Activated CD4-positive, alpha-beta memory T cell treated with anti-CD3 and anti-CD28 coated beads for 36 hours (primary cell): ENCODE data around the gene NABP2. TPM values are rescaled to one million over a fixed set of nuclear protein-coding genes. Genes with fewer than 3 reads are reported as not detected.
A peak's percentile ranks its signal among the peaks of the same experiment; 100 is the strongest.
"Not testable (repeated sequence)": the region's sequence is repeated elsewhere in the genome, so short reads cannot be mapped to it uniquely, and the experiment has no call there.

Experiments
- CTCF ChIA-PET: fragments of 350-600 bp; sonication (Branson Sonifier 250); formaldehyde crosslinking; loops from one replicate; lab custom pipeline; 2021; ENCODE audit warnings: antibody characterized with exemption, inconsistent platforms; lab: Charles Lee
- POLR2A ChIA-PET: fragments of 350-600 bp; sonication (Branson Sonifier 250); formaldehyde crosslinking; loops from one replicate; lab custom pipeline; 2021; ENCODE audit warnings: antibody characterized with exemption; lab: Charles Lee
- DNase-seq: peaks from one replicate; pipeline ENCODE4 v3.0.0-alpha.2; 2020
- H3K27ac Mint-ChIP-seq: one replicate; pipeline ENCODE4 v1.8.0; 2021; ENCODE audit warnings: mixed read lengths
- H3K27me3 Mint-ChIP-seq: one replicate; pipeline ENCODE4 v1.8.0; 2021; ENCODE audit warnings: mixed read lengths
- H3K36me3 Mint-ChIP-seq: one replicate; pipeline ENCODE4 v1.8.0; 2021; ENCODE audit warnings: mixed read lengths
- H3K4me1 Mint-ChIP-seq: one replicate; pipeline ENCODE4 v1.8.0; 2021; ENCODE audit warnings: low read depth, mixed read lengths
- H3K4me3 Mint-ChIP-seq: one replicate; pipeline ENCODE4 v1.8.0; 2021; ENCODE audit warnings: mild to moderate bottlenecking, mixed read lengths
- H3K9me3 Mint-ChIP-seq: one replicate; pipeline ENCODE4 v1.8.0; 2021; ENCODE audit warnings: mixed read lengths
- intact Hi-C: fragments of 100-400 bp; cut with micrococcal nuclease; formaldehyde crosslinking; loops from one replicate; pipeline ENCODE4 v1.15.1; 2023
- total RNA-seq, 2 experiments: library from RNA; stranded (reverse); gene quantifications; one replicate each; pipeline ENCODE4 v1.2.3, GENCODE V29; 2021

The NABP2 gene
- total RNA-seq, 2 experiments from 2014 or later, result 62.0 to 62.2 TPM

- POLR2A ChIA-PET, result interaction anchor here (1.0 to 1.8 kb wide), 6 partner anchors 9 to 141 kb away, joined by 3 to 10 read pairs (median 4); partner anchors contain the start of genes RNF41, SMARCC2, STAT2 and ZC3H10
- Mint-ChIP-seq H3K4me1 (peaks cover 19% of the 10 kb centered on the region), H3K4me3 (peak overlapping the region; percentile 87), H3K27me3 (no peaks in the 10 kb centered on the region), H3K27ac (peak overlapping the region; percentile 81), H3K9me3 (no peaks in the 10 kb centered on the region), H3K36me3 (peaks cover 6% of the 10 kb centered on the region)
- DNase-seq, result no peak
- CTCF ChIA-PET, result interaction anchor here (0.7 to 4.6 kb wide), 25 partner anchors 8 to 322 kb away, joined by 3 to 21 read pairs (median 6); partner anchors contain the start of genes COQ10A, ESYT1, IL23A and RNF41
- intact Hi-C loops, result loop anchor here (1.0 to 5.0 kb wide), 5 partner anchors 7 to 140 kb away; partner anchors contain the start of genes COQ10A, NABP2, RNF41 and STAT2
Measured at GRCh38 chr12:56258820-56259183, 34.7 kb downstream of the NABP2 start.

GRCh38 chr12:56260380-56260779 lies 36.2 kb downstream of the NABP2 start:
- no peak for DNase-seq
- H3K9me3 Mint-ChIP-seq, result no peaks in the 10 kb centered on the region
- CTCF ChIA-PET, result interaction anchor here (1.9 kb wide), 1 partner anchor 69 kb away, joined by 6 read pairs; no protein-coding TSS in a partner anchor
- H3K4me1 Mint-ChIP-seq, result peaks cover 20% of the 10 kb centered on the region
- POLR2A ChIA-PET, result no interaction called here
- no peak overlapping the region for H3K4me3 Mint-ChIP-seq
- no peak overlapping the region for H3K27ac Mint-ChIP-seq
- intact Hi-C loops, result no loop called here
- no peaks in the 10 kb centered on the region for H3K27me3 Mint-ChIP-seq
- H3K36me3 Mint-ChIP-seq, result no peaks in the 10 kb centered on the region

DNA sequence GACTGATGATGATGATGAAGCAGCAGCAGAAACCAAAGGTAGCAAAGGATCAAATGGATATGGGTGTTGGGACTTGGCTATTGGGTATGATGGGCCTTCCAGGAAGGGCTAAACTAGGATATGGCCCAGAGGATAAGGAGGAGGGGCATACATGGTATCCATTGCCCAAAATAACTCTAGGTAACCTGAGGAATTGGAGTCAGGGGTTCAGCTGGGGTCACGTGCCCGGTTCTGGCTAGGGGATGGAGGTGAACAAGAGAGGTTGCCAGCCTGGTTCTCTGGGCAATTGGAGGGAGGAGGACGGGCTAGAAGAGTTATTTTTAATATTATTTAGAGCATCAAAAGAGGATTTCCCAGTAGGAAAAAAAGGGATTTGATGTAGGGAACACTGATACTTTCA lies 36.8 kb downstream of the NABP2 start:
- POLR2A ChIA-PET, result no interaction called here
- no peaks in the 10 kb centered on the region for H3K27me3 Mint-ChIP-seq
- no peak overlapping the region for H3K4me3 Mint-ChIP-seq
- peaks cover 24% of the 10 kb centered on the region for H3K4me1 Mint-ChIP-seq
- no peaks in the 10 kb centered on the region for H3K9me3 Mint-ChIP-seq
- DNase-seq, result no peak
- intact Hi-C loops, result no loop called here
- H3K27ac Mint-ChIP-seq, result no peak overlapping the region
- no peaks in the 10 kb centered on the region for H3K36me3 Mint-ChIP-seq
- CTCF ChIA-PET, result no interaction called here

- H3K4me3 Mint-ChIP-seq, result no peak overlapping the region
- peaks cover 23% of the 10 kb centered on the region for H3K4me1 Mint-ChIP-seq
- H3K27ac Mint-ChIP-seq, result no peak overlapping the region
- CTCF ChIA-PET, result no interaction called here
- H3K9me3 Mint-ChIP-seq, result no peaks in the 10 kb centered on the region
- POLR2A ChIA-PET, result no interaction called here
- H3K36me3 Mint-ChIP-seq, result no peaks in the 10 kb centered on the region
- intact Hi-C loops, result no loop called here
- no peak for DNase-seq
- no peaks in the 10 kb centered on the region for H3K27me3 Mint-ChIP-seq
Measured at GRCh38 chr12:56261503-56262232, 37.5 kb downstream of the NABP2 start.

GRCh38 chr12:56262955-56263354 lies 38.8 kb downstream of the NABP2 start:
- CTCF ChIA-PET, result interaction anchor here (0.7 to 1.2 kb wide), 4 partner anchors 14 to 53 kb away, joined by 3 to 4 read pairs (median 3); partner anchors contain the start of gene CNPY2
- H3K4me3 Mint-ChIP-seq, POLR2A ChIA-PET, H3K27me3 Mint-ChIP-seq, H3K36me3 Mint-ChIP-seq, H3K27ac Mint-ChIP-seq, H3K9me3 Mint-ChIP-seq, intact Hi-C loops: not testable (repeated sequence)
- DNase-seq, result peak; percentile 45
- peaks cover 26% of the 10 kb centered on the region for H3K4me1 Mint-ChIP-seq

- not testable (repeated sequence) for DNase-seq, H3K27me3 Mint-ChIP-seq, H3K36me3 Mint-ChIP-seq, H3K9me3 Mint-ChIP-seq
- intact Hi-C loops, result loop anchor here (1.0 to 2.0 kb wide), 4 partner anchors 8 to 202 kb away; partner anchors contain the start of genes ANKRD52, CS and SPRYD4
- POLR2A ChIA-PET, result interaction anchor here (0.6 to 1.6 kb wide), 8 partner anchors 10 to 78 kb away, joined by 3 to 5 read pairs (median 3); partner anchors contain the start of genes CNPY2, RNF41 and SMARCC2
- CTCF ChIA-PET, result interaction anchor here (0.6 to 2.4 kb wide), 16 partner anchors 9 to 519 kb away, joined by 3 to 21 read pairs (median 4); partner anchors contain the start of genes ANKRD52, CNPY2, SMARCC2 and ZC3H10
- Mint-ChIP-seq H3K27ac (peak overlapping the region; percentile 79), H3K4me1 (peaks cover 20% of the 10 kb centered on the region), H3K4me3 (peak overlapping the region; percentile 88)
Measured at GRCh38 chr12:56266068-56266692, 42.0 kb downstream of the NABP2 start.

GRCh38 chr12:56266693-56267442 lies 42.7 kb downstream of the NABP2 start, which contains the start of gene COQ10A:
TSS of gene COQ10A (plus strand) at chr12:56266942. CDS start at chr12:56267119, 177 bp downstream.
- no peaks in the 10 kb centered on the region for H3K9me3 Mint-ChIP-seq
- peaks cover 20% of the 10 kb centered on the region for H3K4me1 Mint-ChIP-seq
- intact Hi-C loops, result loop anchor here (1.0 to 2.0 kb wide), 4 partner anchors 9 to 201 kb away; partner anchors contain the start of genes ANKRD52, CS and SPRYD4
- peak; percentile 91 for DNase-seq
- H3K27me3 Mint-ChIP-seq, result no peaks in the 10 kb centered on the region
- POLR2A ChIA-PET, result interaction anchor here (0.6 to 1.6 kb wide), 8 partner anchors 9 to 78 kb away, joined by 3 to 5 read pairs (median 4); partner anchors contain the start of genes ANKRD52, CNPY2 and RNF41
- H3K4me3 Mint-ChIP-seq, result peak within 1 kb of the TSS; percentile 88
- CTCF ChIA-PET, result interaction anchor here (0.6 to 2.4 kb wide), 17 partner anchors 10 to 519 kb away, joined by 3 to 21 read pairs (median 5); partner anchors contain the start of genes ANKRD52, CNPY2, SMARCC2 and ZC3H10
- H3K27ac Mint-ChIP-seq, result peak within 1 kb of the TSS; percentile 79
- H3K36me3 Mint-ChIP-seq, result peaks cover 5% of the 10 kb centered on the region

DNA sequence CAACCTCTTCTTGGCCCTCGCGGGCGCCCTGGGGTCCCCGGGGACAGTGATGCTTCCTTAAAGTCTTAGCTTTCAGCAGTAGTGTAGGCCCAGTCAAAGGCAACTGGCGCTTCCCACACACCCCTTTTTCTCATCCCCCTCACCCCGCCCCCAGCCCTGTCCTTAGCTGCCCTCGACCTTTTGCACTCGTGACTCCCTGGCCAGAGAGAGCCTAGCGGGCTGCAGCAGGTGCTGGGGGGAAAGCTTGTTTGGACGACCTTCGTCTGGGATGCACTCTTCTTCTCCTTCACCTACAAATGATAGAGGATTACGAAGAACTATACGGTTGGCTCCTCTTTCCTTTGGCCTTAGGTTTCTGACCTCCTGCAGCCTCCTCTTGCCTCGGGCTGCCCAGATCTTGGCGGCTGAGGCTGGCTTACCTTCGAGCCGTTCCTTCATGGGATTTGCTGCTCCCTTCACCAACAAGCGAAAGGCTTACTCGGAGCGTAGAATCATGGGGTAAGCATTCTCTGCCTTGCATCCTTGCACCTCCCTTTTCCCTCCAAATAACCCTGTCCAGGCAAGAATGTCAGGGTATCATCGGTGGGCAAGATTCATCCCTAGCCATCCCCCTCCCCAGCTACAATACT lies 43.4 kb downstream of the NABP2 start:
- H3K36me3 Mint-ChIP-seq, result peaks cover 5% of the 10 kb centered on the region
- H3K27me3 Mint-ChIP-seq, result no peaks in the 10 kb centered on the region
- intact Hi-C loops, result loop anchor here (2.0 kb wide), 1 partner anchor 75 kb away; no protein-coding TSS in a partner anchor
- ChIA-PET POLR2A (interaction anchor here (1.1 to 1.6 kb wide), 3 partner anchors 9 to 49 kb away, joined by 3 to 4 read pairs (median 4); partner anchors contain the start of genes ANKRD52 and CNPY2), CTCF (interaction anchor here (1.2 to 2.4 kb wide), 10 partner anchors 11 to 197 kb away, joined by 3 to 21 read pairs (median 6); partner anchors contain the start of genes ANKRD52, CNPY2 and SMARCC2)
- H3K4me3 Mint-ChIP-seq, result peak overlapping the region; percentile 88
- H3K27ac Mint-ChIP-seq, result no peak overlapping the region
- no peaks in the 10 kb centered on the region for H3K9me3 Mint-ChIP-seq
- DNase-seq, result no peak
- H3K4me1 Mint-ChIP-seq, result peaks cover 20% of the 10 kb centered on the region

GRCh38 chr12:56271031-56271430 lies 46.9 kb downstream of the NABP2 start:
- POLR2A ChIA-PET, result no interaction called here
- peaks cover 24% of the 10 kb centered on the region for H3K36me3 Mint-ChIP-seq
- CTCF ChIA-PET, result interaction anchor here (0.7 to 0.9 kb wide), 3 partner anchors 78 to 275 kb away, joined by 3 read pairs; no protein-coding TSS in a partner anchor
- no peak for DNase-seq
- H3K4me1 Mint-ChIP-seq, result peaks cover 15% of the 10 kb centered on the region
- intact Hi-C loops, result no loop called here
- H3K4me3 Mint-ChIP-seq, result no peak overlapping the region
- no peak overlapping the region for H3K27ac Mint-ChIP-seq
- no peaks in the 10 kb centered on the region for H3K27me3 Mint-ChIP-seq
- no peaks in the 10 kb centered on the region for H3K9me3 Mint-ChIP-seq

DNA sequence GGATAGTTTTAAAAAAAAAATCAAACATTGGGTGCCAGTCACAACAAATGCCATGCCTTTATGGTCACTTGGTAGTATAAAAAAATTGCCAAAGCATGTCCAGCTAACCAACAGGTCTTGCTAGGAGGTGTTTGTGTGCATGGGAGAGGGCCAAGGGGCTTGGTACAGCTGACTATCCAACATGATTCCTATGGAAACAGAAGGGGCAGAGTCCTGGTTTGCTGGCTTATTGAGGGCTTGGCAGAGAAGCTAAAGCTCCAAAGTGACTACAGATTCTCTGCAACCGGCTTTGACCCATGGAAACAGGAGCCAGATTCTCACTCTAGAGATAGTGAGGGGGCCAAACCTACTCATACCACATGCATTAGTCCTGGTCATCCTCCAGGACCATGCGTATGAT lies 48.3 kb downstream of the NABP2 start:
- POLR2A ChIA-PET, H3K4me3 Mint-ChIP-seq, CTCF ChIA-PET, DNase-seq, H3K4me1 Mint-ChIP-seq, H3K27me3 Mint-ChIP-seq, H3K9me3 Mint-ChIP-seq, intact Hi-C loops, H3K27ac Mint-ChIP-seq: not testable (repeated sequence)
- H3K36me3 Mint-ChIP-seq, result peaks cover 27% of the 10 kb centered on the region
